Osteoblast (primary cell): ENCODE results near the gene GATA5. TPM values are rescaled to one million over a fixed set of nuclear protein-coding genes. Genes with fewer than 3 reads are reported as not detected.

Source experiments
- DNase-seq: peaks from one replicate; pipeline ENCODE4 v3.0.0; 2011; ENCODE audit warnings: low spot score, mixed read lengths; ENCODE audit not compliant: insufficient read length; ENCODE audit errors: missing footprints
- H2AFZ ChIP-seq: 2 replicates; pipeline ENCODE4 v1.6.0; 2011; ENCODE audit warnings: mild to moderate bottlenecking, low read length
- H3K27ac ChIP-seq: 2 replicates; pipeline ENCODE4 v1.5.1; 2011; ENCODE audit warnings: mild to moderate bottlenecking, low read depth, low read length, moderate library complexity
- H3K27me3 ChIP-seq: 2 replicates; pipeline ENCODE4 v1.6.0; 2012; ENCODE audit warnings: mild to moderate bottlenecking, control low read depth, inconsistent platforms, low read length, moderate library complexity; ENCODE audit not compliant: insufficient read depth
- H3K36me3 ChIP-seq: 2 replicates; pipeline ENCODE4 v1.5.1; 2011; ENCODE audit warnings: mild to moderate bottlenecking, low read length, control low read depth, moderate library complexity; ENCODE audit not compliant: insufficient read depth
- H3K4me1 ChIP-seq: 2 replicates; pipeline ENCODE4 v1.5.1; 2011; ENCODE audit warnings: mild to moderate bottlenecking, low read length, control low read depth, moderate library complexity; ENCODE audit not compliant: insufficient read depth
- H3K4me2 ChIP-seq: 2 replicates; pipeline ENCODE4 v1.6.0; 2011; ENCODE audit warnings: mild to moderate bottlenecking, low read length; ENCODE audit not compliant: insufficient read depth
- H3K4me3 ChIP-seq: fragments of 200-600 bp; sonication (generic); 3 replicates; pipeline ENCODE4 v1.5.1; 2012; ENCODE audit warnings: mild to moderate bottlenecking, low read length, inconsistent platforms; ENCODE audit not compliant: insufficient read depth
- H3K79me2 ChIP-seq: 2 replicates; pipeline ENCODE4 v1.6.0; 2012; ENCODE audit warnings: mild to moderate bottlenecking, low read length, control low read depth, inconsistent platforms; ENCODE audit not compliant: insufficient read depth
- H3K9me3 ChIP-seq: 2 replicates; pipeline ENCODE4 v1.5.1; 2011; ENCODE audit warnings: low read depth, low read length, control low read depth
- H4K20me1 ChIP-seq: 2 replicates; pipeline ENCODE4 v1.6.0; 2012; ENCODE audit warnings: mild to moderate bottlenecking, low read length, control low read depth; ENCODE audit not compliant: insufficient read depth
- CTCF ChIP-seq: IDR thresholded peaks from 2 replicates; pipeline ENCODE4 v1.5.1; 2011; ENCODE audit warnings: mild to moderate bottlenecking, low read depth, low read length, moderate library complexity; ENCODE audit errors: extremely low read depth
- total RNA-seq: library from RNA; depleted of rRNA; stranded (reverse); fragments of >200 nt; gene quantifications from 2 replicates; pipeline ENCODE4 v1.2.3, GENCODE V29; 2012

GATA5 gene
- total RNA-seq, 1 donor: not detected

- no peaks in the 10 kb centered on the region for H3K4me1 ChIP-seq
- H3K36me3 ChIP-seq: no peaks in the 10 kb centered on the region
- no peaks in the 10 kb centered on the region for H3K79me2 ChIP-seq
- no peaks in the 10 kb centered on the region for H3K9me3 ChIP-seq
- no peak overlapping the region for H2AFZ ChIP-seq
- no peak for TF ChIP-seq CTCF
- no peaks in the 10 kb centered on the region for H4K20me1 ChIP-seq
- no peak for DNase-seq
- H3K4me2 ChIP-seq: no peak overlapping the region
- no peak overlapping the region for H3K27ac ChIP-seq
- peaks cover 3% of the 10 kb centered on the region for H3K27me3 ChIP-seq
- H3K4me3 ChIP-seq: no peak overlapping the region
Observed at GRCh38 chr20:62458275-62459251, 17.2 kb downstream of the GATA5 start.

GRCh38 chr20:62457831-62458230, 18.0 kb downstream of the GATA5 start:
- Histone ChIP-seq H3K27ac (no peak overlapping the region), H3K4me2 (no peak overlapping the region), H4K20me1 (no peaks in the 10 kb centered on the region), H2AFZ (no peak overlapping the region), H3K36me3 (no peaks in the 10 kb centered on the region), H3K79me2 (no peaks in the 10 kb centered on the region), H3K27me3 (peaks cover 3% of the 10 kb centered on the region), H3K4me1 (no peaks in the 10 kb centered on the region), H3K4me3 (no peak overlapping the region), H3K9me3 (no peaks in the 10 kb centered on the region)
- no peak for TF ChIP-seq CTCF
- DNase-seq: no peak

GRCh38 chr20:62457098-62457497, 18.7 kb downstream of the GATA5 start:
- H3K27ac ChIP-seq: no peak overlapping the region
- TF ChIP-seq CTCF: no peak
- H2AFZ ChIP-seq: no peak overlapping the region
- H3K9me3 ChIP-seq: no peaks in the 10 kb centered on the region
- H3K4me3 ChIP-seq: no peak overlapping the region
- no peaks in the 10 kb centered on the region for H3K79me2 ChIP-seq
- H4K20me1 ChIP-seq: no peaks in the 10 kb centered on the region
- H3K4me2 ChIP-seq: no peak overlapping the region
- no peaks in the 10 kb centered on the region for H3K4me1 ChIP-seq
- no peaks in the 10 kb centered on the region for H3K36me3 ChIP-seq
- H3K27me3 ChIP-seq: peaks cover 3% of the 10 kb centered on the region
- no peak for DNase-seq

GRCh38 chr20:62455929-62456328, 19.9 kb downstream of the GATA5 start:
- H3K36me3 ChIP-seq: no peaks in the 10 kb centered on the region
- no peaks in the 10 kb centered on the region for H3K4me1 ChIP-seq
- H3K4me3 ChIP-seq: no peak overlapping the region
- H4K20me1 ChIP-seq: no peaks in the 10 kb centered on the region
- peaks cover 3% of the 10 kb centered on the region for H3K27me3 ChIP-seq
- H3K4me2 ChIP-seq: no peak overlapping the region
- no peaks in the 10 kb centered on the region for H3K79me2 ChIP-seq
- no peak overlapping the region for H2AFZ ChIP-seq
- TF ChIP-seq CTCF: no peak
- DNase-seq: no peak
- H3K27ac ChIP-seq: no peak overlapping the region
- no peaks in the 10 kb centered on the region for H3K9me3 ChIP-seq
